OCI-LY3 (cell line): Measurements from ENCODE around the gene FGGY.

Experiments
- H2AFZ ChIP-seq: fragments of 200-600, 300-600 bp; shearing (Covaris generic); 2 replicates; pipeline ENCODE4 v1.6.0; 2014; ENCODE audit warnings: antibody characterized with exemption, low read depth, low read length
- H3K27ac ChIP-seq: fragments of 200-600, 300-600 bp; sonication (generic); 2 replicates; pipeline ENCODE4 v1.5.1; 2014; ENCODE audit warnings: mild to moderate bottlenecking, low read length, moderate library complexity, mixed read lengths
- H3K27me3 ChIP-seq: fragments of 200-600, 300-600 bp; sonication (generic); 2 replicates; pipeline ENCODE4 v1.6.1; 2014; ENCODE audit warnings: low read depth, low read length, mixed read lengths
- H3K36me3 ChIP-seq: fragments of 200-600, 300-600 bp; sonication (generic); replicated peaks from 2 replicates; pipeline ENCODE3; 2014; ENCODE audit warnings: low read depth, low read length, mixed read lengths
- H3K4me1 ChIP-seq: fragments of 300-600, 200-600 bp; sonication (generic); 2 replicates; pipeline ENCODE4 v1.6.1; 2014; ENCODE audit warnings: low read length, mixed read lengths
- H3K4me2 ChIP-seq: fragments of 200-600, 300-600 bp; sonication (generic); 2 replicates; pipeline ENCODE4 v1.6.1; 2014; ENCODE audit warnings: low read length, mixed read lengths
- H3K4me3 ChIP-seq: fragments of 300-600, 200-600 bp; sonication (generic); 2 replicates; pipeline ENCODE4 v1.5.1; 2014; ENCODE audit warnings: antibody characterized with exemption, mild to moderate bottlenecking, low read length, moderate library complexity
- H3K79me2 ChIP-seq: fragments of 300-600, 200-600 bp; shearing (Covaris generic); 2 replicates; pipeline ENCODE4 v1.6.1; 2014; ENCODE audit warnings: mild to moderate bottlenecking, low read length, mixed read lengths
- H3K9ac ChIP-seq: fragments of 300-600, 200-600 bp; shearing (Covaris generic); 2 replicates; pipeline ENCODE4 v1.6.0; 2014; ENCODE audit warnings: mild to moderate bottlenecking, low read length, moderate library complexity
- H3K9me3 ChIP-seq: fragments of 200-600, 300-600 bp; shearing (Covaris generic); 2 replicates; pipeline ENCODE4 v1.6.1; 2014; ENCODE audit warnings: low read length, mixed read lengths; ENCODE audit not compliant: insufficient read depth
- H4K20me1 ChIP-seq: fragments of 200-600, 300-600 bp; sonication (generic); 2 replicates; pipeline ENCODE4 v1.6.1; 2016; ENCODE audit warnings: low read length, mixed read lengths; ENCODE audit not compliant: insufficient read depth
- EZH2phosphoT487 ChIP-seq: fragments of 200-600 bp; shearing (Covaris generic); IDR thresholded peaks from 2 replicates; pipeline ENCODE4 v1.6.1; 2018; ENCODE audit warnings: antibody characterized with exemption, mixed run types, low read depth
- TF ChIP-seq, protein P1 (sequence below): fragments of 200-600, 300-600 bp; sonication (generic); IDR thresholded peaks from 2 replicates; pipeline ENCODE4 v1.5.1; 2014; ENCODE audit warnings: antibody characterized with exemption, low read length, low read depth

The FGGY gene

DNA sequence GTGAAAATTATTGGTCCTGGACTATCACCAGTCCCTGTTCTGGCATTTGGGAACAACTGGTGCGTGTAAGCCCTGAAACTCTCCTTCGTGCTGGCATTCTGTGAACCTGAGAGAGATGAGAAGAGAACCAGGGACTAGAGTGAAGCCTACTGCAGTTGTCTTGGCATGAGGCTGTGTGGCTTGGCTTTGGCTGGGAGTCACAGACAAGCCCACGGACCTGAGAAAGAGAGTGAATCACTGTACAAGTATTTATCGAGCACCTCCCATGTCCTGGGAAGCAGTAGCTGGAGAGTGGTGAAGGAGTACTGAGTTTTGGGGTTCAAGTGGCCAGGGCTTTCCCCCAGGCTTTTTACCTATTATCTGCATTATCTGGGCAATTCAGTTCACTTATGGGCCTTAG, 63.3 kb downstream of the FGGY start:
- H3K4me1 ChIP-seq: peaks cover 5% of the 10 kb centered on the region
- no peak overlapping the region for H3K9ac ChIP-seq
- no peak overlapping the region for H3K4me2 ChIP-seq
- H2AFZ ChIP-seq: no peak overlapping the region
- no peak overlapping the region for H3K4me3 ChIP-seq
- TF ChIP-seq, protein P1, sequence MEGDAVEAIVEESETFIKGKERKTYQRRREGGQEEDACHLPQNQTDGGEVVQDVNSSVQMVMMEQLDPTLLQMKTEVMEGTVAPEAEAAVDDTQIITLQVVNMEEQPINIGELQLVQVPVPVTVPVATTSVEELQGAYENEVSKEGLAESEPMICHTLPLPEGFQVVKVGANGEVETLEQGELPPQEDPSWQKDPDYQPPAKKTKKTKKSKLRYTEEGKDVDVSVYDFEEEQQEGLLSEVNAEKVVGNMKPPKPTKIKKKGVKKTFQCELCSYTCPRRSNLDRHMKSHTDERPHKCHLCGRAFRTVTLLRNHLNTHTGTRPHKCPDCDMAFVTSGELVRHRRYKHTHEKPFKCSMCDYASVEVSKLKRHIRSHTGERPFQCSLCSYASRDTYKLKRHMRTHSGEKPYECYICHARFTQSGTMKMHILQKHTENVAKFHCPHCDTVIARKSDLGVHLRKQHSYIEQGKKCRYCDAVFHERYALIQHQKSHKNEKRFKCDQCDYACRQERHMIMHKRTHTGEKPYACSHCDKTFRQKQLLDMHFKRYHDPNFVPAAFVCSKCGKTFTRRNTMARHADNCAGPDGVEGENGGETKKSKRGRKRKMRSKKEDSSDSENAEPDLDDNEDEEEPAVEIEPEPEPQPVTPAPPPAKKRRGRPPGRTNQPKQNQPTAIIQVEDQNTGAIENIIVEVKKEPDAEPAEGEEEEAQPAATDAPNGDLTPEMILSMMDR: no peak
- TF ChIP-seq EZH2phosphoT487: no peak
- H3K36me3 ChIP-seq: no peaks in the 10 kb centered on the region
- no peaks in the 10 kb centered on the region for H3K27me3 ChIP-seq
- no peaks in the 10 kb centered on the region for H3K79me2 ChIP-seq
- no peaks in the 10 kb centered on the region for H4K20me1 ChIP-seq
- no peaks in the 10 kb centered on the region for H3K9me3 ChIP-seq
- no peak overlapping the region for H3K27ac ChIP-seq

DNA sequence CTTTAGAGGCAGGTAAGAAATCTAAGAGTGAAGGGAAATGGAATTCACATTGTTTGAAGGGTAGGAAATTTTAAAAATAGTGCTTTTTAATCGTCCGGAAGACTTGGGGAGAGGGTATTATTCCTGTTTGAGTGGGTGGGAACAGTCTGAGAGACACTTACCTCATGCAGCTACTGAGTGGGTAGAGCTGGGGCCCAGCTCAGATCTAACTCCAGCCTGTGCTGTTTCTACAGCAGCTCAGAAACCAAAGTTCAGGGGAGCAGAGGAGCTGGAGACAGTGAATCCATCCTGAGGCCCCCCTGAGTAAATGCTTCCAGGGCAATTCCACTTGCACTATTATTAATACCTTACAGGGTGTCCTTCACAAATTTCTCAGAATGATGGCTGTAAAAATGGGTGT, 63.8 kb downstream of the FGGY start:
- no peaks in the 10 kb centered on the region for H3K36me3 ChIP-seq
- H3K9ac ChIP-seq: no peak overlapping the region
- H2AFZ ChIP-seq: no peak overlapping the region
- H4K20me1 ChIP-seq: no peaks in the 10 kb centered on the region
- no peak overlapping the region for H3K4me3 ChIP-seq
- no peaks in the 10 kb centered on the region for H3K27me3 ChIP-seq
- H3K79me2 ChIP-seq: no peaks in the 10 kb centered on the region
- no peak overlapping the region for H3K27ac ChIP-seq
- no peaks in the 10 kb centered on the region for H3K4me1 ChIP-seq
- H3K4me2 ChIP-seq: no peak overlapping the region
- no peaks in the 10 kb centered on the region for H3K9me3 ChIP-seq
- TF ChIP-seq, protein P1: no peak
- no peak for TF ChIP-seq EZH2phosphoT487

DNA sequence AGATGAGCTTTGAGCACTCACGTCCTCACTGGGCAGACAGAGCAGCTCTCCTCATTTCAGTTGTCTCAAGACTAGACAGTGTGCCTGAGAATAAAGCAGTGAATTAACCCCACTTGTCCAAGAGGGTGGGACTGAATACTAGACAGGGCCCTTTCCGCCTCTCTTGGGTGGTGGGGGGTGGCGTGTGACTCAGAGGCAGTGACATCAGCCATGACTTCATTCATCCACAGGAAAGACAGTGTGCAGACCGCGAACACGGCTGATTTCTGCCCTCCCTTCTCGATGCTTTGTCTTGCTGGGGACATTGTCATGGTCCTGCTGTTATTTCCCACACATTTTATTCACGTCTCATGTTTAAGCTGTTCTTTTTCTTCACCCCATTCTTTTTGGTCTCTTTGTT, 64.9 kb downstream of the FGGY start:
- no peak overlapping the region for H3K4me2 ChIP-seq
- H2AFZ ChIP-seq: no peak overlapping the region
- H3K4me1 ChIP-seq: no peaks in the 10 kb centered on the region
- H3K79me2 ChIP-seq: no peaks in the 10 kb centered on the region
- H3K27ac ChIP-seq: no peak overlapping the region
- H3K27me3 ChIP-seq: no peaks in the 10 kb centered on the region
- TF ChIP-seq EZH2phosphoT487: no peak
- TF ChIP-seq, protein P1: no peak
- H4K20me1 ChIP-seq: no peaks in the 10 kb centered on the region
- no peak overlapping the region for H3K4me3 ChIP-seq
- H3K36me3 ChIP-seq: no peaks in the 10 kb centered on the region
- no peaks in the 10 kb centered on the region for H3K9me3 ChIP-seq
- no peak overlapping the region for H3K9ac ChIP-seq

DNA sequence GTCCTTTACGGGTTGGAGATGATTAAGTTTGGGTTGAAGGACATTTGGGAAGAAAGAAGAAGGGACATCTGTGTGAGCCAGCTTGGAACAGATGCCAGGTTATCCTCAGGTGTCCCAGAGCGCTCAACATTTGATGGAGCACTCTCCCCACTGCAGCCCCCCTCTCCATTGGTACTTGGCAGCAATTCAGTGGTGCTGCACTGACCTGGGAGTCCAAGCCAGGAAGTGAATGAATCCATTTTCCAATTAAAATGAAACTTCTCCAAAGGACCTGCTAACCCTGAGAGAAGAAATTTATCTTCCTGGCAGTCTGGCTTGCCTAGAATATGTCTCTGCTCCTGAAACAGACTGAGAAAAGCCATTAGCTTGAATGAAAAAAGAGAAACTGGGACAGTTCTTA, 67.1 kb downstream of the FGGY start:
- Histone ChIP-seq H3K9ac (no peak overlapping the region), H3K9me3 (no peaks in the 10 kb centered on the region), H3K27ac (no peak overlapping the region), H3K27me3 (no peaks in the 10 kb centered on the region), H3K4me2 (no peak overlapping the region), H3K4me3 (no peak overlapping the region), H3K79me2 (no peaks in the 10 kb centered on the region), H4K20me1 (no peaks in the 10 kb centered on the region), H3K36me3 (no peaks in the 10 kb centered on the region), H2AFZ (no peak overlapping the region), H3K4me1 (no peaks in the 10 kb centered on the region)
- TF ChIP-seq, protein P1: no peak
- TF ChIP-seq EZH2phosphoT487: no peak
